Breast epithelium (tissue), 4 donors: ENCODE data around the gene MBOAT2. TPM values are rescaled to one million over a fixed set of nuclear protein-coding genes. Genes with fewer than 3 reads are reported as not detected.
A peak's percentile ranks its signal among the peaks of the same experiment; 100 is the strongest.
"Not testable (repeated sequence)": the region's sequence is repeated elsewhere in the genome, so short reads cannot be mapped to it uniquely, and the experiment has no call there.

Source experiments
- DNase-seq, 2 donors: peaks; one replicate each; pipeline ENCODE4 v3.0.0-alpha.2; 2019; ENCODE audit warnings: low spot score in 2 of 2
- H3K27ac ChIP-seq, 2 donors: fragments of 200-600 bp; sonication (generic) in 1 of 2; one replicate each; pipeline ENCODE4 v1.5.1; 2016 to 2019; ENCODE audit warnings: mild to moderate bottlenecking in 1 of 2
- H3K27me3 ChIP-seq, 2 donors: fragments of 200-600 bp; sonication (generic) in 1 of 2; one replicate each; pipeline versions ENCODE4 v1.5.1 to v1.6.0; 2017 to 2019; ENCODE audit warnings: control low read depth in 1 of 2, mild to moderate bottlenecking in 1 of 2
- H3K36me3 ChIP-seq: fragments of 200-600 bp; one replicate; pipeline ENCODE4 v1.5.1; 2019
- H3K4me1 ChIP-seq, 2 donors: fragments of 200-600 bp; sonication (generic); one replicate each; pipeline ENCODE4 v1.5.1; 2016 to 2019; ENCODE audit warnings: control low read depth in 1 of 2
- H3K4me3 ChIP-seq, 3 donors: fragments of 200-600 bp; sonication (generic); 1 replicate in 2 of 3; 2 replicates in 1 of 3; pipeline ENCODE4 v1.5.1; 2016 to 2019; ENCODE audit warnings: mild to moderate bottlenecking in 3 of 3, moderate library complexity in 2 of 3
- H3K9me3 ChIP-seq, 2 donors: fragments of 200-600 bp; sonication (generic) in 1 of 2; one replicate each; pipeline ENCODE4 v1.5.1; 2016 to 2019; ENCODE audit warnings: control low read depth in 1 of 2
- CTCF ChIP-seq, 3 donors: fragments of 450-650 bp; IDR thresholded peaks; one replicate each; pipeline ENCODE4 v1.5.1; 2016 to 2017; ENCODE audit warnings: antibody characterized with exemption in 3 of 3, mild to moderate bottlenecking in 3 of 3, moderate library complexity in 3 of 3
- POLR2A ChIP-seq: fragments of 450-650 bp; IDR thresholded peaks from one replicate; pipeline ENCODE4 v1.6.1; 2016; ENCODE audit warnings: antibody characterized with exemption, mild to moderate bottlenecking, moderate library complexity
- POLR2AphosphoS5 ChIP-seq, 3 donors: sonication (generic); formaldehyde crosslinking; IDR thresholded peaks; one replicate each; pipeline ENCODE4 v1.6.1; 2017; ENCODE audit warnings: antibody characterized with exemption in 3 of 3
- intact Hi-C: fragments of 100-400 bp; cut with DNase I; formaldehyde crosslinking; loops from one replicate; pipeline ENCODE4 v1.15.1; 2023; ENCODE audit warnings: low total_unique reads
- total RNA-seq, 3 donors: library from RNA; depleted of rRNA; stranded (reverse); fragments of >200 nt; gene quantifications; one replicate each; pipeline ENCODE4 v1.1.0, GENCODE V29; 2016

MBOAT2 gene
- total RNA-seq = 10 to 100 TPM in 2 of 3 donors, 1 to 10 TPM in 1; 6.4 to 41.0 (median 23.6) TPM

GRCh38 chr2:9003616-9004337, at the start of gene MBOAT2:
Gene MBOAT2, minus strand, starts transcription at chr2:9003684. Its CDS starts 70 bp downstream, at chr2:9003614.
- Histone ChIP-seq H3K36me3 (no peaks in the 10 kb centered on the region), H3K4me3 (peak within 1 kb of the TSS; percentile 61 to 97 (median 85)), H3K9me3 (no peaks in the 10 kb centered on the region), H3K27me3 (no peaks in the 10 kb centered on the region), H3K27ac (peak within 1 kb of the TSS; percentile 82 to 87), H3K4me1 (no peaks in the 10 kb centered on the region)
- intact Hi-C loops = no loop called here
- TF ChIP-seq POLR2AphosphoS5 (IDR thresholded peaks at IDR 0.05) = peak; percentile 27 to 67 (median 66)
- TF ChIP-seq CTCF (IDR thresholded peaks at IDR 0.05) = no peak
- peak; percentile 70 to 82 for DNase-seq

- no peaks in the 10 kb centered on the region for H3K27me3 ChIP-seq
- no peak overlapping the region for H3K27ac ChIP-seq
- TF ChIP-seq POLR2A (no peak), CTCF (IDR thresholded peaks at IDR 0.05) (no peak), POLR2AphosphoS5 (IDR thresholded peaks at IDR 0.05) (no peak)
These were observed 49.5 kb upstream of the MBOAT2 start for GRCh38 chr2:9052821-9053533.

GRCh38 chr2:9051451-9051850, 48.0 kb upstream of the MBOAT2 start:
- H3K36me3 ChIP-seq, intact Hi-C loops, H3K27me3 ChIP-seq, DNase-seq, H3K9me3 ChIP-seq, H3K27ac ChIP-seq, H3K4me1 ChIP-seq, H3K4me3 ChIP-seq: not testable (repeated sequence)

More at GRCh38 chr2:9052821-9053533, 49.5 kb upstream of the MBOAT2 start:
- DNase-seq = no peak
- intact Hi-C loops = no loop called here
- H3K4me1 ChIP-seq = no peaks in the 10 kb centered on the region
- H3K9me3 ChIP-seq = no peaks in the 10 kb centered on the region
- H3K36me3 ChIP-seq = no peaks in the 10 kb centered on the region
- no peak overlapping the region for H3K4me3 ChIP-seq

- Histone ChIP-seq H3K4me3 (no peak overlapping the region), H3K27ac (no peak overlapping the region), H3K36me3 (no peaks in the 10 kb centered on the region), H3K4me1 (no peaks in the 10 kb centered on the region), H3K9me3 (no peaks in the 10 kb centered on the region), H3K27me3 (no peaks in the 10 kb centered on the region)
- intact Hi-C loops = no loop called here
- no peak for DNase-seq
- no peak for TF ChIP-seq POLR2AphosphoS5 (IDR thresholded peaks at IDR 0.05)
- TF ChIP-seq POLR2A = no peak
- no peak for TF ChIP-seq CTCF (IDR thresholded peaks at IDR 0.05)
These were observed 46.8 kb upstream of the MBOAT2 start for GRCh38 chr2:9050122-9050809.

- Histone ChIP-seq H3K36me3 (no peaks in the 10 kb centered on the region), H3K9me3 (no peaks in the 10 kb centered on the region), H3K27me3 (no peaks in the 10 kb centered on the region), H3K27ac (no peak overlapping the region), H3K4me3 (no peak overlapping the region), H3K4me1 (no peaks in the 10 kb centered on the region)
- intact Hi-C loops = no loop called here
- TF ChIP-seq POLR2AphosphoS5 (IDR thresholded peaks at IDR 0.05) (no peak), CTCF (IDR thresholded peaks at IDR 0.05) (no peak), POLR2A (no peak)
- no peak for DNase-seq
These were observed 42.1 kb upstream of the MBOAT2 start for GRCh38 chr2:9045595-9045994.

GRCh38 chr2:9043491-9043890, 40.0 kb upstream of the MBOAT2 start:
- H3K27me3 ChIP-seq, intact Hi-C loops, H3K4me3 ChIP-seq, H3K9me3 ChIP-seq, H3K27ac ChIP-seq, H3K4me1 ChIP-seq, DNase-seq, H3K36me3 ChIP-seq: not testable (repeated sequence)
